Small intestine (tissue), 7 donors: Measurements from ENCODE around the gene PTPRE. TPM values are rescaled to one million over a fixed set of nuclear protein-coding genes. Genes with fewer than 3 reads are reported as not detected.

ENCODE experiments used
- DNase-seq, 2 donors: peaks; one replicate each; pipeline versions ENCODE4 v3.0.0 to v3.0.0-alpha.2; 2013
- FAIRE-seq: peaks from 2 replicates; lab custom pipeline; 2012; peaks lifted over from hg19 to GRCh38; lab: Jason Lieb, UNC
- H3K27ac ChIP-seq, 3 donors: one replicate each; pipeline ENCODE4 v1.5.1; 2013; ENCODE audit warnings: low read length in 2 of 3, mild to moderate bottlenecking in 2 of 3, control low read depth in 1 of 3, inconsistent platforms in 1 of 3, low read depth in 1 of 3, moderate library complexity in 1 of 3
- H3K27me3 ChIP-seq, 3 donors: one replicate each; pipeline ENCODE4 v1.6.1; 2013; ENCODE audit warnings: low read length in 3 of 3, inconsistent platforms in 1 of 3; ENCODE audit not compliant: control insufficient read depth in 3 of 3, insufficient read depth in 3 of 3
- H3K36me3 ChIP-seq, 3 donors: one replicate each; pipeline ENCODE4 v1.6.1; 2013; ENCODE audit warnings: low read length in 3 of 3, inconsistent platforms in 1 of 3, low read depth in 1 of 3, mild to moderate bottlenecking in 1 of 3, moderate library complexity in 1 of 3; ENCODE audit not compliant: control insufficient read depth in 3 of 3, insufficient read depth in 2 of 3
- H3K4me1 ChIP-seq, 3 donors: one replicate each; pipeline ENCODE4 v1.6.1; 2013; ENCODE audit warnings: low read length in 2 of 3, inconsistent platforms in 1 of 3, low read depth in 1 of 3, mild to moderate bottlenecking in 1 of 3, moderate library complexity in 1 of 3; ENCODE audit not compliant: control insufficient read depth in 3 of 3, insufficient read depth in 2 of 3
- H3K4me3 ChIP-seq, 3 donors: one replicate each; pipeline ENCODE4 v1.5.1; 2013; ENCODE audit warnings: low read length in 3 of 3, control low read depth in 1 of 3, inconsistent platforms in 1 of 3, low read depth in 1 of 3, mild to moderate bottlenecking in 1 of 3, moderate library complexity in 1 of 3
- H3K9me3 ChIP-seq, 2 donors: one replicate each; pipeline ENCODE4 v1.6.1; 2013; ENCODE audit warnings: low read depth in 1 of 2, low read length in 1 of 2; ENCODE audit not compliant: control insufficient read depth in 2 of 2, insufficient read depth in 1 of 2
- WGBS, 3 donors: extraction: QIAGEN DNeasy Blood & Tissue Kit; methylation state at CpG; one replicate each; pipeline ENCODE4 v1.1.7; 2013; 5-methylcytosine and 5-hydroxymethylcytosine counted together
- polyA plus RNA-seq, 4 donors: library from polyadenylated mRNA; stranded (reverse) in 3 of 4; unstranded in 1 of 4; fragments of 200-250 nt in 3 of 4; fragments of 120-200 nt in 1 of 4; gene quantifications; one replicate each; pipeline versions ENCODE4 v1.2.1 to v1.2.3, GENCODE V29; 2013
- donor health status: healthy with polysubstance abuse.
- donor health status: control.
- donor health status: control.
- donor health status: Bipolar disorder and iron deficiency.
- donor health status: healthy.

Gene PTPRE
- polyA plus RNA-seq, 4 donors = 2.7 to 21.0 (median 6.2) TPM

DNA sequence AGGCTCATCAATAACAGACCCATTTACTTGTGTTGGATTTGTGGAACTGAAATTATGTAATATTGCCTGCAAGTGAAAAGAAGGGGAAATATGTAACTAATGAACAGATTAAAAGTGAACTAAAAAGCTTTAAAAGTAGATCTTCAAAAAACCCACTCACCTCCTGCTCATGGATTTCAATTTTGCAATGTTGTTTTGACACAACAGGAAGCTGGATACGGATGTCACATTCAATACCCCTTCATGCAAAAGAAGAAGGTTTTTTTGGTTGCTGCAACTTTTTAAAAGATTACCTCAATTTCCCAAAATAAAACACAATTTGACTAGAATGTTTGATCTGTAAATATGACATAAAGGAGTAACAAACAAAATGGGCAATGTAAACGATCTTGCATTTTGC is 216.0 kb downstream of the PTPRE start:
- DNase-seq (no peak), FAIRE-seq (no peak)
- no peaks in the 10 kb centered on the region for H3K36me3 ChIP-seq
- H3K27ac ChIP-seq = no peak overlapping the region
- no peaks in the 10 kb centered on the region for H3K27me3 ChIP-seq
- WGBS, 3 donors = 71 to 85% (median 72%) methylated on average over 2 of the region's 2 CpGs
- H3K4me3 ChIP-seq = no peak overlapping the region
- H3K4me1 ChIP-seq = peaks cover 2 to 5% (median 4%) of the 10 kb centered on the region in 3 donors
- no peaks in the 10 kb centered on the region for H3K9me3 ChIP-seq

DNA sequence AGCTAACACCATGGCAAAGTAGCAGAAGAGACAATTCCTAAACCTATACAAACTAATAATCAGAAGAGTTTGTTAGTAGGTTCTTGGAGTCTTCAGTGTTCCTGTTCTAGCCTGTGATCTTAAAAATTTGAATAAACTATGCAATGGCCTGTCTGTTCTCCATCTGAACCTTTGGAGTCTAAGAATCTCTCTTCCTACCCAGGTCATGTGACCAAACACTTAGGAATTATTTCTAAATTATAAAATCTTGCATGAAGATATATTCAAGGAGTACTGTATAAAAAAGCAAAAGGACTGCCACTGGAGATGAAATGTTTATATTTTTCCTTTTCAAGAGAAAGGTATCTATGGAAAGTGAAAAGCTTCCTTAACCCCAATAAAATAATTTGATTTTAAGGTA is 216.9 kb downstream of the PTPRE start:
- peaks cover 2 to 7% (median 4%) of the 10 kb centered on the region in 3 donors for H3K4me1 ChIP-seq
- DNase-seq (no peak), FAIRE-seq (no peak)
- no peaks in the 10 kb centered on the region for H3K9me3 ChIP-seq
- H3K36me3 ChIP-seq = no peaks in the 10 kb centered on the region
- H3K27me3 ChIP-seq = no peaks in the 10 kb centered on the region
- no peak overlapping the region for H3K27ac ChIP-seq
- H3K4me3 ChIP-seq = no peak overlapping the region

DNA sequence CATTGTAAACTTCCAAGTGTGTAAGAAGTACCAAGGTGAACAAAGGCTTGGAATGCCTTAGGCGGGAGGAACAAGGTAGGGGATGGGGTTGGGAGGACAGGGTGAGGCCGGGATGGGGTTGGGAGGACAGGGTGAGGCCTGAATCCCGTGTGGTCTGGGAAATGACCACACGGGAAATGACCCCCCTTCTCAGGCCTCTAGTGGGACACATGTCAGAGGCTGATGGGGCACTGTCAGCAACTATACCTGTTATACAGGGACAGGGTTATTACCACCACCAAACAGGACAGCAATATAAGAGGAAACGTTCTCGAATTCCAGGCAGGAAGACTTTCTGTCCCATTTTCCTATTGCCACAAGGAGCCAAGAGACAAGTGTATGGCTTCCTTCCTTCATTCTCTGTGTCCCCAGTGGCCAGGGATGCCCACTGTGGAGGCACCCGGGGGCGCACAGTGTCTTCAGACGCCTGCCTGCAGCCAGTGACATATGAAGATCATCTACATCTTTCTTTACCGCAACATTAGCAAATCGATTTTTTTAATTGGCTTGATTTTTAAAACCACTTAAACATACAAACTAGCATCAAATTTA is 218.0 kb downstream of the PTPRE start:
- Histone ChIP-seq H3K27ac (no peak overlapping the region), H3K27me3 (no peaks in the 10 kb centered on the region), H3K36me3 (no peaks in the 10 kb centered on the region), H3K4me3 (peak overlapping the region in 2 of 3 donors; percentile 52 to 84), H3K9me3 (no peaks in the 10 kb centered on the region), H3K4me1 (peaks cover 2 to 7% (median 4%) of the 10 kb centered on the region in 3 donors)
- FAIRE-seq (no peak), DNase-seq (peak; percentile 4 to 35)
- WGBS, 3 donors = 11 to 22% (median 19%) methylated on average over 11 of the region's 11 CpGs

DNA sequence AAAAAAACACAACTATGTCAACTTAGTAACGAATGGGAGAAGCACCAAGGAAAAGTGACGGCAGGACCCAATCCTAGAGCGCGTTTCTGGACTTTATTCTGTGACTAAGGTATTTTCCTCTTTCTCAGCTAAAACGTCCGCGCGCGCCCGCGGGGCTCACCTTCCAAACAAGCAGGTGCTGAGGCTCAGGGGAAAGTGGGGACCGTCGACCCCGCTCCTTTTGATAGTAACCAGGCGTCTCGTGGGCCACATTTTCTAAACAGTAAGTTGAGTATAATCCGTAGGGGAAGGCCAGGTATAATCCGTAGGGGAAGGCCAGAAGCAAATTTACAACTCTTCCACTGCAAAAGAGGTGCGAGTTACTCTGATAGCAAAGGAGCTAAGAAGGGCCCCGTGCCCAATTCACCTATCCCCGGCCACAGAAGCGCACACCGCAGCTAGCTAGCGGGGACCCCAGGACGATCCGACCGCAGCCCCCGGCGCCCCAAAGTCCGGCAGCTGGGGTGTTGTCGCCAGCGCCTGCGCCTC is 218.6 kb downstream of the PTPRE start:
- Histone ChIP-seq H3K9me3 (no peaks in the 10 kb centered on the region), H3K27ac (peak overlapping the region in 1 of 3 donors; percentile 6), H3K36me3 (no peaks in the 10 kb centered on the region), H3K4me3 (peak overlapping the region; percentile 52 to 84 (median 67)), H3K27me3 (no peaks in the 10 kb centered on the region), H3K4me1 (peaks cover 2 to 7% (median 4%) of the 10 kb centered on the region in 3 donors)
- 0 to 1% (median 1%) methylated on average over 31 to 33 of the region's 33 CpGs for WGBS, 3 donors
- FAIRE-seq = no peak
- DNase-seq = peak; percentile 48 to 81

DNA sequence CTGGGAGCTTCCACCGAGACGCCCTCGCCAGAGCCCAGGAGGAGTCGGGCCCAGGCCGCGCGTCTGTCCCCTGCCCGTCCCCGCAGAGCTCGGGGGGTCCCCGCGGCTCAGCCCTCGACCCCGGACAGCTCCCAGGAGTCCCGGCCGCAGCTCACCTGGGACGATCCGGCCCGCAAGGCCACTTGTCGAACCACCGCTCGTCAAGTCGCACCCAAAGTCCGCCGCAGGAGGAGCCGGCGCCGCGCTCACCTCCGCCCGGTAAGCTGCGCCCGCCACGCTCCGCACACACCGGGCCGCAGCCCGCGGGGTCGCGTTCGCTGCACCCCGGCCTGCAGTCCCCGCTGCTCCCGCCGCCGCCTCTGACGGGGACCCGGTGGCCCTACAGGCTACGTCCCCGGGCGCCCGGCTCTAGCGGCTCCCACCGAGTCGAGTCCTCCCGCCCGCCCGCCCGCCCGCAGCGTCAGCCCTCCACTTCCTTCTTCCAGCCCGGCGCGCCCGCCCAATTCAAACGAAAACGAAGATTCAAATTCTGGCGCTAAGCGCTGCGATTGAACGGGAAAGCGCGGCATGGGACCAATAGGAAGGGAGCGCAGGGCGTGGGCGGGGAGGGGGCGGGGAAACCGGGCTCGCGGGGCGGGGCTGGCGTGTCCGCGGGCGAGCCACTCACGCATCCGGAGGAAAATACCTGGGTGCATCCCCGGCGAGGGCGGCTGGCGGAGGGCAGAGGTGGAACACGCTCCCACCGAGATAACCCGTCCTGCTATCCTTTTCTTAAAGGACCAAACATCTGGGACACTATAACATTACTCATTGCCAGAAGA is 219.3 kb downstream of the PTPRE start, which contains the start of gene MKI67:
MKI67 (minus strand) TSS at position 480 of the 821 bp plus-strand sequence. CDS start 756 bp downstream, outside the sequence.
- no peaks in the 10 kb centered on the region for H3K36me3 ChIP-seq
- no peak for FAIRE-seq
- peak; percentile 94 to 95 for DNase-seq
- peaks cover 2 to 7% (median 4%) of the 10 kb centered on the region in 3 donors for H3K4me1 ChIP-seq
- H3K9me3 ChIP-seq = no peaks in the 10 kb centered on the region
- H3K27ac ChIP-seq = peak within 1 kb of the TSS in 2 of 3 donors; percentile 6 to 44
- peak within 1 kb of the TSS; percentile 52 to 84 (median 67) for H3K4me3 ChIP-seq
- 0 to 1% (median 0%) methylated on average over 69 to 95 of the region's 95 CpGs for WGBS, 3 donors
- no peaks in the 10 kb centered on the region for H3K27me3 ChIP-seq

DNA sequence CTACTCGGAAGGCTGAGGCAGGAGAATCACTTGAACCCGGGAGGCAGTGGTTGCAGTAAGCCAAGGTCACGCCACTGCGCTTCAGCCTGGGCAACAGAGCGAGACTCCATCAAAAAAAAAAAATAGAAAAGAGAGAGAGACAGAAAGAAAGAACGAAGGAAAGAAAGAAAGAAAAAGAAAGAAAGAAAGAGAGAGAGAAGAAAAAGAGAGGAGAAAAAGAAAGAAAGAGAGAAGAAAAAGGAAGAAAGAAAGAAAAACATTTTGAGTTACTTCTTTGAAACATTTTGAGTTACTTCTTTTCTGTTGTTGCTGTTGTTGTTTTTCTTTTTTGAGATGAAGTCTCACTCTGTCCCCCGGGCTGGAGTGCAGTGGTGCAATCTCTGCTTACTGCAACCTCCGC is 221.7 kb downstream of the PTPRE start:
- H3K27me3 ChIP-seq = no peaks in the 10 kb centered on the region
- whole genome bisulfite sequencing, 3 donors = 71 to 88% (median 86%) methylated on average over 8 of the region's 8 CpGs
- DNase-seq (no peak), FAIRE-seq (no peak)
- no peak overlapping the region for H3K4me3 ChIP-seq
- H3K36me3 ChIP-seq = no peaks in the 10 kb centered on the region
- peaks cover 2 to 7% (median 4%) of the 10 kb centered on the region in 3 donors for H3K4me1 ChIP-seq
- no peak overlapping the region for H3K27ac ChIP-seq
- H3K9me3 ChIP-seq = no peaks in the 10 kb centered on the region

DNA sequence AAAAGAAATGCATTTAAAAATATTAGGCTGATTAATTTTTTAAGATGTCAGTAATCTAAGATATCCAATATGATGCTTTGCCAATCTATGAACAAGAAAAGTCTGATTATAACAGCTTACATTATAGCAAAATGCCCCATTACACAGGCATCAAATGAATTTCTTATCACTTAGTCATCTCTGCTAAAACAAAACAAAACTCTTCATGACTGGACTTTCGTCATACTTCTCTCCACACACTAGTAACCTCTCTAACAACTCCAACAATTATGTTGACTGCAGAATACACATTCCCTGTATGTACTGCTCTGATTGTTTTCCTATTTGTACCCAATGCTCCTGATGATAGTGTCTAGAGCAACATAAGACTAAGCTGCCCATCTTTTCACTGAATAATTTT is 223.1 kb downstream of the PTPRE start:
- FAIRE-seq = no peak
- no peaks in the 10 kb centered on the region for H3K27me3 ChIP-seq
- H3K9me3 ChIP-seq = no peaks in the 10 kb centered on the region
- H3K4me1 ChIP-seq = peaks cover 0 to 7% (median 4%) of the 10 kb centered on the region in 3 donors
- no peak overlapping the region for H3K4me3 ChIP-seq
- DNase-seq = no peak
- no peak overlapping the region for H3K27ac ChIP-seq
- 68 to 86% (median 78%) methylated on average over 1 of the region's 1 CpG for WGBS, 3 donors
- H3K36me3 ChIP-seq = no peaks in the 10 kb centered on the region
